GM11168 (cell line): ENCODE measurements around the gene NPIPB6.
"Not testable (repeated sequence)": the region's sequence is repeated elsewhere in the genome, so short reads cannot be mapped to it uniquely, and the experiment has no call there.

Experiments used
- in situ Hi-C: fragments of 300-500 bp; cut with MboI; formaldehyde crosslinking; loops from one replicate; pipeline ENCODE4 v1.12.0; 2022; ENCODE audit warnings: low sequenced_read_pairs; ENCODE audit not compliant: unreplicated experiment

The NPIPB6 gene

GRCh38 chr16:28363408-28363807 lies at the start of gene NPIPB6:
TSS of gene NPIPB6 (minus strand) at chr16:28363508. CDS start at chr16:28362822, 686 bp downstream.
- in situ Hi-C loops, result not testable (repeated sequence)

- in situ Hi-C loops, result not testable (repeated sequence)
These were observed 40.1 kb upstream of the NPIPB6 start, which contains the start of gene EIF3CL for GRCh38 chr16:28403220-28404072. TSS of gene EIF3CL (minus strand) at chr16:28403841. CDS start at chr16:28403618, 223 bp downstream.

- in situ Hi-C loops, result not testable (repeated sequence)
These were observed 28.7 kb upstream of the NPIPB6 start for GRCh38 chr16:28392054-28392453.

- in situ Hi-C loops, result not testable (repeated sequence)
These were observed 19.0 kb upstream of the NPIPB6 start for GRCh38 chr16:28382177-28382867.

- in situ Hi-C loops, result not testable (repeated sequence)
These were observed 14.5 kb upstream of the NPIPB6 start for GRCh38 chr16:28377822-28378221.

GRCh38 chr16:28377108-28377625 lies 13.9 kb upstream of the NPIPB6 start:
- in situ Hi-C loops, result not testable (repeated sequence)

- in situ Hi-C loops, result not testable (repeated sequence)
These were observed 11.8 kb upstream of the NPIPB6 start for GRCh38 chr16:28375115-28375514.

- in situ Hi-C loops, result loop anchor here (5.0 kb wide), 1 partner anchor 368 kb away; no protein-coding TSS in a partner anchor
These were observed 11.0 kb upstream of the NPIPB6 start for GRCh38 chr16:28374281-28374680.

- in situ Hi-C loops, result not testable (repeated sequence)
These were observed 4.6 kb upstream of the NPIPB6 start for GRCh38 chr16:28367926-28368325.

- in situ Hi-C loops, result not testable (repeated sequence)
These were observed 1.2 kb upstream of the NPIPB6 start for GRCh38 chr16:28364268-28365173.

GRCh38 chr16:28362600-28362999 lies 708 bp downstream of the NPIPB6 start:
- in situ Hi-C loops, result not testable (repeated sequence)

- in situ Hi-C loops, result not testable (repeated sequence)
These were observed 25.1 kb downstream of the NPIPB6 start for GRCh38 chr16:28338230-28338629.

- in situ Hi-C loops, result not testable (repeated sequence)
These were observed 26.2 kb downstream of the NPIPB6 start for GRCh38 chr16:28336940-28337710.

GRCh38 chr16:28335678-28336077 lies 27.6 kb downstream of the NPIPB6 start:
- in situ Hi-C loops, result not testable (repeated sequence)

GRCh38 chr16:28332632-28333031 lies 30.7 kb downstream of the NPIPB6 start:
- in situ Hi-C loops, result not testable (repeated sequence)

GRCh38 chr16:28330981-28331380 lies 32.3 kb downstream of the NPIPB6 start:
- in situ Hi-C loops, result not testable (repeated sequence)

GRCh38 chr16:28330232-28330631 lies 33.1 kb downstream of the NPIPB6 start:
- in situ Hi-C loops, result not testable (repeated sequence)

GRCh38 chr16:28326881-28327610 lies 36.3 kb downstream of the NPIPB6 start:
- in situ Hi-C loops, result no loop called here
